Activated naive CD4-positive, alpha-beta T cell (primary cell): ENCODE measurements around the gene LRRC43.

Source experiments
- DNase-seq, 4 experiments: peaks; one replicate each; lab custom pipeline; 2025; lab: John Stamatoyannopoulos, UW

The LRRC43 gene

GRCh38 chr12:122225683-122226365, 42.9 kb downstream of the LRRC43 start, which contains the start of gene DIABLO:
DIABLO (minus strand) TSS chr12:122226052; CDS start chr12:122226014, 38 bp downstream.
- peak; percentile 99 to 100 (median 99) for DNase-seq

- no peak for DNase-seq
Observed at GRCh38 chr12:122226366-122227125, 43.6 kb downstream of the LRRC43 start.

- DNase-seq, result no peak
Observed at GRCh38 chr12:122227341-122227740, 44.4 kb downstream of the LRRC43 start.

- DNase-seq, result no peak
Observed at GRCh38 chr12:122228092-122228491, 45.2 kb downstream of the LRRC43 start.

- DNase-seq, result no peak
Observed at GRCh38 chr12:122230798-122231197, 47.9 kb downstream of the LRRC43 start.

- DNase-seq, result no peak
Observed at GRCh38 chr12:122232691-122233090, 49.8 kb downstream of the LRRC43 start.

GRCh38 chr12:122235741-122236140, 52.8 kb downstream of the LRRC43 start:
- DNase-seq, result no peak

- DNase-seq, result no peak
Observed at GRCh38 chr12:122238861-122239260, 55.9 kb downstream of the LRRC43 start.

- DNase-seq, result no peak
Observed at GRCh38 chr12:122243965-122244364, 61.0 kb downstream of the LRRC43 start.

- DNase-seq, result no peak
Observed at GRCh38 chr12:122244565-122245371, 61.8 kb downstream of the LRRC43 start.

GRCh38 chr12:122245553-122245952, 62.6 kb downstream of the LRRC43 start:
- DNase-seq, result no peak

GRCh38 chr12:122250047-122250446, 67.1 kb downstream of the LRRC43 start:
- DNase-seq, result no peak

GRCh38 chr12:122250536-122250935, 67.6 kb downstream of the LRRC43 start:
- DNase-seq, result no peak
